IPS-20b (cell line): ENCODE results near the gene MRM3.
"Not testable (repeated sequence)": the region's sequence is repeated elsewhere in the genome, so short reads cannot be mapped to it uniquely, and the experiment has no call there.

Source experiments
- H3K27ac ChIP-seq: one replicate; pipeline ENCODE4 v1.5.1; 2013; ENCODE audit warnings: low read length
- H3K27me3 ChIP-seq: 2 replicates; pipeline ENCODE4 v1.6.1; 2013; ENCODE audit warnings: mild to moderate bottlenecking, low read length, inconsistent platforms; ENCODE audit not compliant: insufficient read depth
- H3K36me3 ChIP-seq: 2 replicates; pipeline ENCODE4 v1.6.1; 2013; ENCODE audit warnings: low read depth, mild to moderate bottlenecking, inconsistent platforms, low read length, moderate library complexity; ENCODE audit not compliant: insufficient read depth
- H3K4me1 ChIP-seq: 2 replicates; pipeline ENCODE4 v1.6.1; 2013; ENCODE audit warnings: mild to moderate bottlenecking, control low read depth, inconsistent platforms, low read length, moderate library complexity; ENCODE audit not compliant: insufficient read depth
- H3K4me3 ChIP-seq: 2 replicates; pipeline ENCODE4 v1.5.1; 2013; ENCODE audit warnings: mild to moderate bottlenecking, low read length, inconsistent platforms
- H3K9ac ChIP-seq: 2 replicates; pipeline ENCODE4 v1.6.1; 2013; ENCODE audit warnings: low read depth, mild to moderate bottlenecking, inconsistent platforms, low read length, moderate library complexity
- H3K9me3 ChIP-seq: 2 replicates; pipeline ENCODE4 v1.6.1; 2013; ENCODE audit warnings: mild to moderate bottlenecking, low read depth, low read length, inconsistent platforms; ENCODE audit not compliant: insufficient read depth

MRM3 gene

DNA sequence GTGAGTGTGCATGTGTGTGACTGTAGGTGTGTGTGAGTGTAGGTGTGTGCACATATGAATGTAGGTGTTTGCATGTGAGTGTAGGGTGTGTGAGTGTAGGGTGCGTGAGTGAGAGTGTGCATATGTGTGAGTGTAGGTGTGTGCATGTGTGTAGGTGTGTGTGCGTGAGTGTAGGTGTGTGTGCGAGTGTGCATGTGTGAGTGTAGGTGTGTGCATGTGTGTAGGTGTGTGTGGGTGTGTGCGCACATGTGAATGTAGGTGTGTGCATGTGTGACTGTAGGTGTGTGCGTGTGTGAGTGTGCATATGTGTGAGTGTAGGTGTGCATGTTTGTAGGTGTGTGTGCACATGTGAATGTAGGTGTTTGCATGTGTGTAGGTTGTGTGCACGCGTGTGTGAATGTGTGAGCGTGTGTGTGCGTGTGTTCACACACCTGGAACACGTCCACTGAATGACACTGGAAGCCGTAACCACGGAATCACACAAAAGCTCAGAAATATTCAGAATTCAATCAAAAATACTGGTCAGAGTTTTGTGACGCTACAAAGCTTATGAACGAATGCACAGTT, 30.6 kb downstream of the MRM3 start:
- Histone ChIP-seq H3K4me1 (no peaks in the 10 kb centered on the region), H3K9ac (no peak overlapping the region), H3K4me3 (no peak overlapping the region), H3K27ac (no peak overlapping the region), H3K36me3 (peaks cover 50% of the 10 kb centered on the region), H3K9me3 (no peaks in the 10 kb centered on the region), H3K27me3 (no peaks in the 10 kb centered on the region)

DNA sequence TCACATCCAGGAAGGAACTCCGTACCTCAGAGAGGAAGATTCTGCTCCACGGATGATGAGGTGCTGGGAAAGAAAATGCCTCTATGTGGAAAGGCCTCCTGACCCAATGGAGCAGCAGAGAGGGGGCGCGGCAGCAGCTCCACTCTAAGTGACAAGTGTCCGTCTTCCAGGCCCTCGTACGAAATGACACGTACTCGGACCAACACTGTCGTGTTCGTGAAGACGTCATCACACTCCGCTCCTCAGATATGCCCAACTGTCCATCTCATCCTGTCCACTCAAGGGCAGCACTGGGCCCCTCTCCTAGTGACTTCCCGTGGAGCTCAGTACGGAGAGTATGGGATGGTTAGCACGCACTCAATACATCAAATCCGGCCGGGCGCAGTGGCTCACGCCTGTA, 32.2 kb downstream of the MRM3 start:
- Histone ChIP-seq H3K27me3 (no peaks in the 10 kb centered on the region), H3K36me3 (peaks cover 62% of the 10 kb centered on the region), H3K9me3 (no peaks in the 10 kb centered on the region), H3K4me3 (no peak overlapping the region), H3K4me1 (no peaks in the 10 kb centered on the region), H3K9ac (no peak overlapping the region), H3K27ac (no peak overlapping the region)

DNA sequence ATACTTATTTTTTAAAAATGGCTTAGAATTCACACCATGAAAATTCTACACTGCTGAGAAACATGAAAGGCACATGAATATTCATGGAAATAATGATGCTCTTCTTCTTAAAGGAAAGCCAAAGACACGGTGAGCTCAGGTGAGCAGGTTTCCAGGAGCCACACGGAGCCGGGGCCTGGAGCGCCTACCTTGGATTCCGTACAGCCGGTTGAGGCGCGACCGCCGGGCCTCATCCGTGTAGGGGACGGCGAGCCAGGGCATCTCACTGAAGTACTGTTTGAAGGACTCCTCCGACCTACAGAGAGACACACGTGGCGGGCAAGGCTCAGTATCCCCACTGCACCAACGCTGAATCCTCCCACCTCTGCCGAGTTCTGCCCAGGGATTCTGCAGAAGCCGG, 37.1 kb downstream of the MRM3 start:
- Histone ChIP-seq H3K36me3 (peaks cover 73% of the 10 kb centered on the region), H3K4me1 (no peaks in the 10 kb centered on the region), H3K9me3 (no peaks in the 10 kb centered on the region), H3K27me3 (no peaks in the 10 kb centered on the region), H3K9ac (no peak overlapping the region), H3K27ac (no peak overlapping the region), H3K4me3 (no peak overlapping the region)

DNA sequence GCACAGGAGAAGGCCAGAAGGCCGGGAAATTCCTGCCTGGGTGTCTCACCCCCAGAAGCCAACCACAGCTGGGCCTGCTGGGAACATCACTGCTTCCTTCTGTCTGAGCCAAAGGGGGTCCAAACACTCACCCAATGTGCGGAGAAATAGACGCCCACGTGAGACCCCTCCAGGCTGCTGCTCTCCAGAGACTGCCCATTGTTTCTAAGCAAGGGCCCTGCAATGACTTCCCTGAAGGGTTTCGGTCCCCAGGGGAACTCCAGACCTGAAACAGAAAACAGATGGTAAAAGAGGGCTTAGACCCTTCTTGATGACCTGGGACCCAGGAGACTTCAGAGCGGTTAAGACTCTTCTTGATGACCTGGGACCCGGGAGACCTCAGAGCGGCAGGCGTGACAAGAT, 41.3 kb downstream of the MRM3 start:
- Histone ChIP-seq H3K9me3 (no peaks in the 10 kb centered on the region), H3K36me3 (peaks cover 52% of the 10 kb centered on the region), H3K27ac (no peak overlapping the region), H3K4me1 (no peaks in the 10 kb centered on the region), H3K4me3 (no peak overlapping the region), H3K9ac (no peak overlapping the region), H3K27me3 (no peaks in the 10 kb centered on the region)

DNA sequence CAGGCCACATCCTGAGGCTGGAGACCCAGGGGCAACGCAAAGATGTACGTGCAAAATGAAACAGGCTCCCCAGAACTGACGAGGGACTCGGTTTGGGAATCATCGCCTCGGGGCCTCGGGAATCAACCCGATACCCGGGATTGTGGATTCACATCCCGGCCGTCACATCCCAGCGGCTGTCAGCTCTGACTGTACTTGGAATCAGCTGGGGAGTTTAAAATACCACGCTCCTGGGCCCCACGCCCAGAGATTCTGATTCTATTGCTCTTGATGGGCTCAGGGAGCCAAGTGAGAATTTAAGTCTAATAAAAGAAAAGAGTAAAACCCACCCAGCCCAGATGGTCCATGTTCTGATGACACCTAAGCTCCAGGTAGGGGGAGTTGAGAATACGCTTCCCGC, 42.2 kb downstream of the MRM3 start:
- Histone ChIP-seq H3K9ac (no peak overlapping the region), H3K9me3 (no peaks in the 10 kb centered on the region), H3K36me3 (peaks cover 48% of the 10 kb centered on the region), H3K4me3 (no peak overlapping the region), H3K27me3 (no peaks in the 10 kb centered on the region), H3K27ac (no peak overlapping the region), H3K4me1 (no peaks in the 10 kb centered on the region)

DNA sequence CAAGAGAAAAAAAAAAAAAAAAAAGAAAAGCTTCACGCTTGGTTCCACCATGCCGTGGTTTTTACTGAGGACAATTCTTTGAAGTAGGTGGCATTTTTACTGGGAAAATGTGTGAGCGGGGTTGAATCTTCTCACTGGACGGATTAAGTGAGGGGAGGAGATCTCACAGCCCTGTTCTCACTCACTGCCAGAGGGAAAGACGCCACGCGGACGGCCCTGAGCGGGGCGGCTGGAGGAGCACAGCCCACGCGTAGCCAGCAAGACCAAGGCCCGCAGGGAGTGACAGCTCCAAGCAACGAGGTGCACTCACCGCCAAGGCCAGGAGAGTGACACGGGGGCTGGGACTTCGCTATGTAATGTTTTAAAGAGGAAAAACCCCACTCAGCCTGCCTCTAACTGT, 43.1 kb downstream of the MRM3 start:
- H3K4me3 ChIP-seq = no peak overlapping the region
- H3K36me3 ChIP-seq = peaks cover 40% of the 10 kb centered on the region
- no peak overlapping the region for H3K9ac ChIP-seq
- no peaks in the 10 kb centered on the region for H3K4me1 ChIP-seq
- no peaks in the 10 kb centered on the region for H3K9me3 ChIP-seq
- H3K27me3 ChIP-seq = no peaks in the 10 kb centered on the region
- no peak overlapping the region for H3K27ac ChIP-seq

DNA sequence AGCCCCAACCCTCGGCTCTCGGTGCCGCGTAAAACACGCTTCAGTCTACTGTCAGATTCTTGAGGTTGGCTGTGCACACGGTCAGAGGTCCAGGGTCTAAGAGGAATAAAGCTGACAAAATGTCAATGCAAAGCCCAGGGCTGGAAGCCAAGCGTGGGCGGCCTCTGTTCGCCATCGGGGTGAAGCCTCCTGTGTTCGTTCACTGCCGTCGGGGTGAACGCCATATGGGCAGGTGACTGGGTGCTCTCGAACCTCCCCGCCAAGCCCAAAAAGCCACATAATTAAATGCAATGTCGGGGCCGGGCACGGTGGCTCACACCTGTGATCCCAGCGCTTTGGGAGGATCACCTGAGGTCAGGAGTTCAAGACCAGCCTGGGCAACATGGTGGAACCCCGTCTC, 44.6 kb downstream of the MRM3 start:
- Histone ChIP-seq H3K27ac (no peak overlapping the region), H3K9ac (no peak overlapping the region), H3K36me3 (peaks cover 37% of the 10 kb centered on the region), H3K9me3 (no peaks in the 10 kb centered on the region), H3K4me1 (no peaks in the 10 kb centered on the region), H3K27me3 (no peaks in the 10 kb centered on the region), H3K4me3 (no peak overlapping the region)

DNA sequence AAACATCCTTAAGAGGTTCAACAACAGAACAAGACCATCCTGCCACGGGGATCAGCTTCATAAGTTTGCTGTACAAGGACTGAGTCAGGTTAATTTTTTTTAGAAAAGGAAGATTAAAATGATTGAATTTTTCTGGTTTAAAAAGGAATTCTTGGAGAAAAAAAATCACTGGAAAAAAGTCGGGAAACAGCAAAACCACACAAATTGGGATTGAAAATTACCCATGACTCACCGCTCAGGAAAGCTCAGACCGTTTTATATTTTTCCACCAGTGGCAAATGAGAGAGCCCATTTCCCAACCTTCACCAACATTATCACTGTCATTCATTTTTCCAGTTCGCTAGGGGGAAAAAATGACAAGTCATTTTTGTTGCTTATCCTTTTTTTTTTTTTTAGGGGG, 46.6 kb downstream of the MRM3 start:
- H3K9ac ChIP-seq = no peak overlapping the region
- H3K27me3 ChIP-seq = no peaks in the 10 kb centered on the region
- no peaks in the 10 kb centered on the region for H3K9me3 ChIP-seq
- no peak overlapping the region for H3K4me3 ChIP-seq
- H3K4me1 ChIP-seq = 0 out of 2 replicates have a peak, but pooled peaks cover 2% of the 10 kb centered on the region
- peaks cover 19% of the 10 kb centered on the region; the same call in 1 of the 2 replicates for H3K36me3 ChIP-seq
- no peak overlapping the region for H3K27ac ChIP-seq

DNA sequence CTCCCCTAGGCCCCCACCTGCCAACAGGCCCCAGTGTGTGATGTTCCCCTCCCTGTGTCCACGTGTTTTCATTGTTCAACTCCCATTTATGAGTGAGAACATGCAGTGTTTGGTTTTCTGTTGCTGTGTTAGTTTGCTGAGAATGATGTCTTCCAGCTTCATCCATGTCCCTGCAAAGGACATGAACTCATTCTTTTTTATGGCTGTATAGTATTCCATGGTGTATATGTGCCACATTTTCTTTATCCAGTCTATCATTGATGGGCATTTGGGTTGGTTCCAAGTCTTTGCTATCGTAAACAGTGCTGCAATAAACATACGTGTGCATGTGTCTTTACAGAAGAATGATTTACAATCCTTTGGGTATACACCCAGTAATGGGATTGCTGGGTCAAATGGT, 47.5 kb downstream of the MRM3 start:
- not testable (repeated sequence) for H3K4me1 ChIP-seq, H3K4me3 ChIP-seq, H3K27ac ChIP-seq, H3K9ac ChIP-seq, H3K27me3 ChIP-seq, H3K9me3 ChIP-seq
- H3K36me3 ChIP-seq = peaks cover 13% of the 10 kb centered on the region; the same call in 1 of the 2 replicates

DNA sequence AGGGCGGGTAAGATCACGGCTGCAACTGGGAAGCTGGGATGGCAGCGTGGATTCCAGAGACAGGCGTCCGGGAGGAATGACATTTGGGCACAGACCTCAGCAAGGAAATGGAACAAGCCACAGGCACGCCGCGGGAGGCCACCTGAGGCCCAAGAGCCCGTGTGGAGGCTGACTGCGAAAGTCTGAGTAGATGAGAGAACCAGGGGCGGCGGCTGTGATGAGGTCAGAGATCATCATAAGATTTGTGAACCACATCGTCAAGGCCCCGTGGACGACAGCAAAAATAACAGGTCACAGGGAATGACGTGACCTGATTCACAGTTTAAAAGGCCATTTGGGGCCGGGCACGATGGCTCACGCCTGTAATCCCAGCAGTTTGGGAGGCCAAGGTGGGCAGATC, 48.2 kb downstream of the MRM3 start:
- H3K4me3 ChIP-seq = no peak overlapping the region
- no peak overlapping the region for H3K27ac ChIP-seq
- H3K36me3 ChIP-seq = peaks cover 7% of the 10 kb centered on the region; the same call in 1 of the 2 replicates
- no peaks in the 10 kb centered on the region for H3K27me3 ChIP-seq
- no peaks in the 10 kb centered on the region for H3K9me3 ChIP-seq
- no peak overlapping the region for H3K9ac ChIP-seq
- H3K4me1 ChIP-seq = peaks cover 5% of the 10 kb centered on the region; the same call in 1 of the 2 replicates

DNA sequence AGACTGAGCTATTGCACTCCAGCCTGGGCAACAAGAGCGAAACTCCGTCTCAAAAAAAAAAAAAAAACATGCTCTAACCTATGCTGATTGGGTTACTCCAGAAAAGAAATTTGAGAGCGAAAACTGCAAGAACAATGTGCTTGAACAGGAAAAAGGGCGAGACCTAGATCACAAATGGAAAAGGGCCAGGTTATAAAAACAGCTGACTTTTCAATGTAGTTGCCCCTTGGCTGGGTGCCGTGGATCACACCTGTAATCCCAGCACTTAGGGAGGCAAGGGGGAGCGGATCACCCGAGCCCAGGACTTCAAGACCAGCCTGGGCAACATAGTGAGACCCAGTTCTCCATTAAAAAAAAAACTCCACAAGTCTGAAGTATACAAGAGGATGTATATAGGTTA, 48.8 kb downstream of the MRM3 start:
- Histone ChIP-seq H3K36me3 (peaks cover 1% of the 10 kb centered on the region; the same call in 1 of the 2 replicates), H3K4me3 (no peak overlapping the region), H3K9ac (no peak overlapping the region), H3K27ac (no peak overlapping the region), H3K9me3 (no peaks in the 10 kb centered on the region), H3K27me3 (no peaks in the 10 kb centered on the region), H3K4me1 (peaks cover 5% of the 10 kb centered on the region; the same call in 1 of the 2 replicates)

DNA sequence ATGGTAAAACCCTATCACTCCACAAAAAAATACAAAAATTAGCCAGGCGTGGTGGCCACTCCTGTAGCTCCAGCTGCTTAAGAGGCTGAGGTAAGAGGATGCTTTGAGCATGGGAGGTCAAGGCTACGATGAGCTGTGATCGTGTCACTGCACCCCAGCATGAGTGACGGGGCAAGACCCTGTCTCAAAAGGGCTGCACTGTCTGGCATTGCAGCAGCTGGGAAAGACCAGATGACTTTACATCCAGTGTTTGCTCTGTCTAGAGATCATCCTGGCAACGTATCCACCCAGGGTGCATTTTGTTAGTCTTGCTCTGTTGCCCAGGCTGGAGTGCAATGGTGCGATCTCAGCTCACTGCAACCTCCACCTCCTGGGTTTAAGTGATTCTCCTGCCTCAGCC, 52.0 kb downstream of the MRM3 start:
- Histone ChIP-seq H3K27ac (no peak overlapping the region), H3K4me3 (no peak overlapping the region), H3K4me1 (peaks cover 12% of the 10 kb centered on the region), H3K36me3 (0 out of 2 replicates have a peak, but pooled peaks cover 3% of the 10 kb centered on the region), H3K9ac (no peak overlapping the region), H3K27me3 (no peaks in the 10 kb centered on the region), H3K9me3 (no peaks in the 10 kb centered on the region)
